ENCODE data around the gene MICU1. TPM values are rescaled to one million over a fixed set of nuclear protein-coding genes. Genes with fewer than 3 reads are reported as not detected.

The MICU1 gene
- total RNA-seq, 4 donors from 2014 or later, result 31.7 to 82.5 (median 37.1) TPM

- no peak for TF ChIP-seq POLR2A (IDR thresholded peaks at IDR 0.05)
- no peak for TF ChIP-seq CTCF (IDR thresholded peaks at IDR 0.05)
Measured at GRCh38 chr10:72541337-72541736, 84.5 kb downstream of the MICU1 start.

GRCh38 chr10:72540193-72540807 lies 85.6 kb downstream of the MICU1 start:
- Histone ChIP-seq H3K27ac (no peak overlapping the region), H3K27me3 (no peaks in the 10 kb centered on the region), H3K4me3 (no peak overlapping the region), H3K9me3 (peaks cover 0 to 8% (median 2%) of the 10 kb centered on the region in 4 donors), H3K36me3 (peaks cover 0 to 18% (median 0%) of the 10 kb centered on the region in 3 donors), H3K4me1 (no peaks in the 10 kb centered on the region)
- no peak for TF ChIP-seq POLR2A (IDR thresholded peaks at IDR 0.05)
- DNase-seq, result no peak

More at GRCh38 chr10:72541337-72541736, 84.5 kb downstream of the MICU1 start:
- no peak overlapping the region for H3K27ac ChIP-seq
- peaks cover 0 to 18% (median 0%) of the 10 kb centered on the region in 3 donors for H3K36me3 ChIP-seq
- DNase-seq, result no peak
- no peaks in the 10 kb centered on the region for H3K4me1 ChIP-seq
- H3K27me3 ChIP-seq, result no peaks in the 10 kb centered on the region
- H3K4me3 ChIP-seq, result no peak overlapping the region
- H3K9me3 ChIP-seq, result peaks cover 0 to 8% (median 2%) of the 10 kb centered on the region in 4 donors

- no peak for DNase-seq
- Histone ChIP-seq H3K9me3 (peaks cover 0 to 8% (median 2%) of the 10 kb centered on the region in 4 donors), H3K27me3 (no peaks in the 10 kb centered on the region), H3K4me3 (no peak overlapping the region), H3K36me3 (peaks cover 0 to 17% (median 0%) of the 10 kb centered on the region in 3 donors), H3K4me1 (no peaks in the 10 kb centered on the region), H3K27ac (no peak overlapping the region)
- TF ChIP-seq POLR2A (IDR thresholded peaks at IDR 0.05), result no peak
- TF ChIP-seq CTCF (IDR thresholded peaks at IDR 0.05), result no peak
Measured at GRCh38 chr10:72539137-72539536, 86.7 kb downstream of the MICU1 start.

GRCh38 chr10:72525689-72526088 lies 100.2 kb downstream of the MICU1 start:
- H3K27ac ChIP-seq, result no peak overlapping the region
- no peaks in the 10 kb centered on the region for H3K36me3 ChIP-seq
- no peak for DNase-seq
- no peaks in the 10 kb centered on the region for H3K9me3 ChIP-seq
- no peaks in the 10 kb centered on the region for H3K4me1 ChIP-seq
- no peak for TF ChIP-seq CTCF (IDR thresholded peaks at IDR 0.05)
- TF ChIP-seq POLR2A (IDR thresholded peaks at IDR 0.05), result no peak
- no peaks in the 10 kb centered on the region for H3K27me3 ChIP-seq
- no peak overlapping the region for H3K4me3 ChIP-seq

GRCh38 chr10:72525277-72525676 lies 100.6 kb downstream of the MICU1 start:
- no peak overlapping the region for H3K4me3 ChIP-seq
- no peaks in the 10 kb centered on the region for H3K4me1 ChIP-seq
- TF ChIP-seq POLR2A (IDR thresholded peaks at IDR 0.05), result no peak
- no peak for TF ChIP-seq CTCF (IDR thresholded peaks at IDR 0.05)
- no peaks in the 10 kb centered on the region for H3K27me3 ChIP-seq
- no peak for DNase-seq
- no peaks in the 10 kb centered on the region for H3K36me3 ChIP-seq
- H3K27ac ChIP-seq, result no peak overlapping the region
- no peaks in the 10 kb centered on the region for H3K9me3 ChIP-seq

GRCh38 chr10:72524489-72524888 lies 101.4 kb downstream of the MICU1 start:
- no peaks in the 10 kb centered on the region for H3K4me1 ChIP-seq
- H3K36me3 ChIP-seq, result no peaks in the 10 kb centered on the region
- TF ChIP-seq POLR2A (IDR thresholded peaks at IDR 0.05) (no peak), CTCF (IDR thresholded peaks at IDR 0.05) (no peak)
- no peaks in the 10 kb centered on the region for H3K9me3 ChIP-seq
- H3K4me3 ChIP-seq, result no peak overlapping the region
- H3K27ac ChIP-seq, result no peak overlapping the region
- DNase-seq, result no peak
- no peaks in the 10 kb centered on the region for H3K27me3 ChIP-seq
